ENCODE results near the gene IGLL5.
"Not testable (repeated sequence)": the region's sequence is repeated elsewhere in the genome, so short reads cannot be mapped to it uniquely, and the experiment has no call there.

DNA sequence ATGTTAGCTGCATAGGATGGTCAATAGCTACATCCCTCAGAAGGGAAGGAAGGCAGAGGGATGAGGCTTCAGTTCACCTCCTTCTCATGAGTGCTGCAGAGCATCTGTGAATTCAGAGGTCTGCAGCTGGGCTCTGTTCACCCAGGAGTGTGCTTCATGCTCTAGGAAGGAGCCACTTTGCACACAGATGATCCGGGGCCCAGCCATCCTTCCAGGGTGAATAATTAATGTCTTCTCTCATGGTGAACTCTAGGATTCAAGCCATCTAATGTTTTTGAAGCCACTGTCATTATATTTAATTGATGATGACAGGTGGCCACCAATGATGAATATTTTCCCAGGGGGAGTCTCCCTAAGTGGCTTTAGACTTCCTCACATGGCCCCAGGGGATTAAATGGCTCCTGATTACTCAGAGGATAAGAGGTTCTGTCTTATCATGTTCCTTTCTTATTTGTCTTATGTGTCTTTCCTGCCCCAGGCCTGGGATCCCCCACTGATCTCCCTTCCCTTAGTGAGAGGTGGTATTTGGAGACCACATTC lies 10.9 kb downstream of the IGLL5 start:
- TF ChIP-seq, protein P1, sequence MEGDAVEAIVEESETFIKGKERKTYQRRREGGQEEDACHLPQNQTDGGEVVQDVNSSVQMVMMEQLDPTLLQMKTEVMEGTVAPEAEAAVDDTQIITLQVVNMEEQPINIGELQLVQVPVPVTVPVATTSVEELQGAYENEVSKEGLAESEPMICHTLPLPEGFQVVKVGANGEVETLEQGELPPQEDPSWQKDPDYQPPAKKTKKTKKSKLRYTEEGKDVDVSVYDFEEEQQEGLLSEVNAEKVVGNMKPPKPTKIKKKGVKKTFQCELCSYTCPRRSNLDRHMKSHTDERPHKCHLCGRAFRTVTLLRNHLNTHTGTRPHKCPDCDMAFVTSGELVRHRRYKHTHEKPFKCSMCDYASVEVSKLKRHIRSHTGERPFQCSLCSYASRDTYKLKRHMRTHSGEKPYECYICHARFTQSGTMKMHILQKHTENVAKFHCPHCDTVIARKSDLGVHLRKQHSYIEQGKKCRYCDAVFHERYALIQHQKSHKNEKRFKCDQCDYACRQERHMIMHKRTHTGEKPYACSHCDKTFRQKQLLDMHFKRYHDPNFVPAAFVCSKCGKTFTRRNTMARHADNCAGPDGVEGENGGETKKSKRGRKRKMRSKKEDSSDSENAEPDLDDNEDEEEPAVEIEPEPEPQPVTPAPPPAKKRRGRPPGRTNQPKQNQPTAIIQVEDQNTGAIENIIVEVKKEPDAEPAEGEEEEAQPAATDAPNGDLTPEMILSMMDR (IDR thresholded peaks at IDR 0.05; ENCODE audit: low read length) = not testable (repeated sequence)
- not testable (repeated sequence) for TF ChIP-seq EZH2 (optimal IDR thresholded peaks at IDR 0.05; ENCODE audit: low read depth, low read length)
